ENCODE data around the gene ADORA1.

ADORA1 gene

DNA sequence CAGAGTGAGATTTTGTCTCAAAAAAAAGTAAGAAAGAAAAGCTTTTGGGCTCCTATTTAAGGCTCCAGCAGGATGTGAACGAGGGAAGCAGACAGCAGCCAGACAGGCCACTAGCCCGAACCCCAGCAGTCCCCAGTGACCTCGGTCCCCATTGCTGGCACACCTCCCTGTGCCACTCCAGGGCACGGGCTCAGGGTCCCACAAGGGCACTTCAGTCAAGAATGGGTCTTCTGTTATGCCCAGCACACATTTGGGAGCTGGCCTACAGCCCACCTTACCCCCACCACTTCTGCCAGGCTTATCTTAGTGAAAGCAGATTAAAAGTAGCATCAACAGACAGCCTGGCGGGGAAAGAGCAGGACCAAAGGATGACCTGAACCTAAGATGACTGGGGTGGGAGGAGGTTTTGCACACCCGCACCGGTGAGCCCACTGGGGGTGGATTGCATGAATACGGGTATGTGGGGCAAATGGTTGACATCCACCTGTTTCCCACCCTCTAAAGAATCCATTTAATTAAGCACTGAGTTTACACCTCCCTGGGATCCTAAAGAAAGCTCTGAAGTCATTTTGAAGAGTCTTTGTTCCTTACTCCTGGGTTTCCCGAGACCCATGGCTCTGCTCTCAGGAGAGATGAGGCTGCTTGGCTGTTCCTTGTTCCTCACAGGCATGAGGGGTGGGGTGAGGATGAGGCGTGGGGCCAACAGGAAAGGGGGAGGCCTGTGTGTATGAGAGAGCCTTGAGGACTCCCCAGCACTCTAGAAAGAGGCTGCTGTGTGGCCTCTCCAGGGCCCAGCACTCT is 54.3 kb downstream of the ADORA1 start:
- H2AFZ ChIP-seq (ENCODE audit: low read depth, low read length), result no peak overlapping the region
- no peak overlapping the region for H3K23ac ChIP-seq (ENCODE audit: low read length in 2 of 2)
- 86% methylated on average over 10 of the region's 10 CpGs for WGBS
- H3K27ac ChIP-seq (ENCODE audit: low read length, poor library complexity, severe bottlenecking), result no peak overlapping the region
- H3K4me1 ChIP-seq (ENCODE audit: control insufficient read depth, insufficient read depth, low read depth, low read length), result peaks cover 13% of the 10 kb centered on the region
- H3K14ac ChIP-seq (ENCODE audit: low read length in 2 of 2), result no peak overlapping the region
- no peak overlapping the region for H3K4me2 ChIP-seq (ENCODE audit: low read length, poor library complexity, severe bottlenecking)
- no peaks in the 10 kb centered on the region for H3K79me1 ChIP-seq (replicated peaks; ENCODE audit: low read length, poor library complexity, severe bottlenecking)
- no peak overlapping the region for H3K18ac ChIP-seq (ENCODE audit: low read depth in 1 of 2, low read length in 2 of 2)
- H4K91ac ChIP-seq (ENCODE audit: low read length), result no peak overlapping the region
- H3K4ac ChIP-seq (ENCODE audit: low read depth in 1 of 2, low read length in 2 of 2), result peak overlapping the region in 1 of 2 experiments; percentile 35
- peak overlapping the region; percentile 40 for H2BK15ac ChIP-seq (ENCODE audit: low read depth, poor library complexity, severe bottlenecking)
- peaks cover 0 to 31% of the 10 kb centered on the region in 2 experiments for H3K36me3 ChIP-seq (ENCODE audit: control insufficient read depth in 1 of 2, insufficient read depth in 2 of 2, low read depth in 1 of 2, low read length in 2 of 2)
- no peak for DNase-seq
- H2BK5ac ChIP-seq (ENCODE audit: low read depth, low read length, poor library complexity, severe bottlenecking), result no peak overlapping the region
- H4K8ac ChIP-seq (ENCODE audit: low read length), result no peak overlapping the region
- peak overlapping the region; percentile 11 for H3K9ac ChIP-seq (ENCODE audit: low read length)
- H3K27me3 ChIP-seq (ENCODE audit: control insufficient read depth in 1 of 2, insufficient read depth in 1 of 2, low read length in 2 of 2), result no peaks in the 10 kb centered on the region
- no peaks in the 10 kb centered on the region for H3K9me3 ChIP-seq (ENCODE audit: control insufficient read depth, low read length)
- no peak overlapping the region for H3K4me3 ChIP-seq (ENCODE audit: insufficient read depth in 1 of 2, low read depth in 1 of 2, low read length in 2 of 2)
- H2BK12ac ChIP-seq (ENCODE audit: low read length in 2 of 2), result peak overlapping the region in 1 of 2 experiments; percentile 10
- no peak overlapping the region for H2BK120ac ChIP-seq (ENCODE audit: low read depth, low read length)
- H2AK5ac ChIP-seq (ENCODE audit: low read length, severe bottlenecking), result no peak overlapping the region

DNA sequence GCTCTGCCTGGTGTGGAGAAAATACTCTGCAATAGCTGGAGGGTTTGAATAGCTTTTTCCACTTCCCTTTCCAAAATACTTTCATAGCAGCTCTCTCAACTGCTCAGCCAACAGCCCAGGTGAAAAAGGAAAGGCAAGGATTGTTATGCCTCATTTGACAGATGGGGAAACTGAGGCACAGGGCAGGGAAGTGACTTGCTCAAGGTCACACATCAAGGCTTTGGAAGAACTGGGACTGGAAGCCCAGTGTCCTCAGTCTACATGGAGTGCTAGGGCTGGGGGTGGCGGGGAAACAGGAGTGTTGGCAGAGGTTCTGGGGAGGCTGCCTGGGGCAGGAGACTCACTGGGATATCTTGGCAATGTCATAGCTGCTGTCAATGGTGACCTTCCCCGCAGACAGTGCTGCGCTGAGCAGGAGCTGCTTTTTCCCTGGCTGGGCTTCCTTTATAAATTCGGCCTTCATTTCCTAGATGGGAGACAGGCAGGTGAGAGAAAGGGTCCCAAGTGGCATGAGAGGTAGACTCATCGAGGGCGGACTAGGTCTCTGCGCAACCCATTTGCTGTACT is 54.9 kb downstream of the ADORA1 start:
- Histone ChIP-seq H2AFZ (ENCODE audit: low read depth, low read length) (no peak overlapping the region), H3K23ac (ENCODE audit: low read length in 2 of 2) (no peak overlapping the region), H2BK5ac (ENCODE audit: low read depth, low read length, poor library complexity, severe bottlenecking) (no peak overlapping the region), H2BK15ac (ENCODE audit: low read depth, poor library complexity, severe bottlenecking) (no peak overlapping the region), H3K27me3 (ENCODE audit: control insufficient read depth in 1 of 2, insufficient read depth in 1 of 2, low read length in 2 of 2) (no peaks in the 10 kb centered on the region), H2BK120ac (ENCODE audit: low read depth, low read length) (no peak overlapping the region), H3K4me2 (ENCODE audit: low read length, poor library complexity, severe bottlenecking) (no peak overlapping the region), H3K9ac (ENCODE audit: low read length) (peak overlapping the region; percentile 11), H2AK5ac (ENCODE audit: low read length, severe bottlenecking) (no peak overlapping the region), H3K4ac (ENCODE audit: low read depth in 1 of 2, low read length in 2 of 2) (peak overlapping the region in 1 of 2 experiments; percentile 35), H4K91ac (ENCODE audit: low read length) (no peak overlapping the region), H4K8ac (ENCODE audit: low read length) (no peak overlapping the region), H3K4me1 (ENCODE audit: control insufficient read depth, insufficient read depth, low read depth, low read length) (peaks cover 11% of the 10 kb centered on the region), H3K18ac (ENCODE audit: low read depth in 1 of 2, low read length in 2 of 2) (no peak overlapping the region), H3K14ac (ENCODE audit: low read length in 2 of 2) (no peak overlapping the region), H3K4me3 (ENCODE audit: insufficient read depth in 1 of 2, low read depth in 1 of 2, low read length in 2 of 2) (no peak overlapping the region), H3K27ac (ENCODE audit: low read length, poor library complexity, severe bottlenecking) (no peak overlapping the region), H3K79me1 (replicated peaks; ENCODE audit: low read length, poor library complexity, severe bottlenecking) (no peaks in the 10 kb centered on the region), H2BK12ac (ENCODE audit: low read length in 2 of 2) (no peak overlapping the region), H3K9me3 (ENCODE audit: control insufficient read depth, low read length) (no peaks in the 10 kb centered on the region), H3K36me3 (ENCODE audit: control insufficient read depth in 1 of 2, insufficient read depth in 2 of 2, low read depth in 1 of 2, low read length in 2 of 2) (peaks cover 0 to 31% of the 10 kb centered on the region in 2 experiments)
- WGBS, result 93% methylated on average over 4 of the region's 7 CpGs
- DNase-seq, result no peak

DNA sequence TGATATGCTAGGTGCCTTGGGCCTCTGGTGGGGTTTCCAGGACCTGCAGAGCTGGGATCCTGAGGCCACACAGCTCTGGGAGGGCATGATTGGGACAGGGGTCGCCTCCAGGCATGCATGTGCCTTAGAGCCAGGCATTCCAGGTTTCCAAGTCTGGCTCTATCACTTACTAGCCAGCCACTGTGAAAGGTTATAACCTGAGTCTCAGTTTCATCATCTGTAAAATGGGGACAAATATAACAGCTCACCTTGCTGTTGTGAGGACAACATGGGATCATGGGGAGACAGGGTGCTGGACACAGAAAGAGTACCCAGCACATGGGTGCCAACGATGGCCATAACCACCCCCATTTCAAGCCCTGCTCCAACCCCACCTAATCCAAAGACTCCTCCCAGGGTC is 56.3 kb downstream of the ADORA1 start:
- no peak overlapping the region for H3K27ac ChIP-seq (ENCODE audit: low read length, poor library complexity, severe bottlenecking)
- no peaks in the 10 kb centered on the region for H3K9me3 ChIP-seq (ENCODE audit: control insufficient read depth, low read length)
- H2BK15ac ChIP-seq (ENCODE audit: low read depth, poor library complexity, severe bottlenecking), result no peak overlapping the region
- H3K36me3 ChIP-seq (ENCODE audit: control insufficient read depth in 1 of 2, insufficient read depth in 2 of 2, low read depth in 1 of 2, low read length in 2 of 2), result peaks cover 0 to 29% of the 10 kb centered on the region in 2 experiments
- H3K4me3 ChIP-seq (ENCODE audit: insufficient read depth in 1 of 2, low read depth in 1 of 2, low read length in 2 of 2), result peak overlapping the region in 1 of 2 experiments; percentile 66
- DNase-seq, result no peak
- peak overlapping the region; percentile 57 for H3K9ac ChIP-seq (ENCODE audit: low read length)
- 95% methylated on average over 2 of the region's 2 CpGs for WGBS
- no peak overlapping the region for H3K18ac ChIP-seq (ENCODE audit: low read depth in 1 of 2, low read length in 2 of 2)
- H3K4me2 ChIP-seq (ENCODE audit: low read length, poor library complexity, severe bottlenecking), result no peak overlapping the region
- H3K4ac ChIP-seq (ENCODE audit: low read depth in 1 of 2, low read length in 2 of 2), result no peak overlapping the region
- H3K4me1 ChIP-seq (ENCODE audit: control insufficient read depth, insufficient read depth, low read depth, low read length), result peaks cover 3% of the 10 kb centered on the region
- H3K14ac ChIP-seq (ENCODE audit: low read length in 2 of 2), result no peak overlapping the region
- H3K79me1 ChIP-seq (replicated peaks; ENCODE audit: low read length, poor library complexity, severe bottlenecking), result no peaks in the 10 kb centered on the region
- H4K8ac ChIP-seq (ENCODE audit: low read length), result no peak overlapping the region
- H2BK12ac ChIP-seq (ENCODE audit: low read length in 2 of 2), result no peak overlapping the region
- no peak overlapping the region for H2BK5ac ChIP-seq (ENCODE audit: low read depth, low read length, poor library complexity, severe bottlenecking)
- H2AFZ ChIP-seq (ENCODE audit: low read depth, low read length), result no peak overlapping the region
- no peak overlapping the region for H2BK120ac ChIP-seq (ENCODE audit: low read depth, low read length)
- no peak overlapping the region for H2AK5ac ChIP-seq (ENCODE audit: low read length, severe bottlenecking)
- H3K27me3 ChIP-seq (ENCODE audit: control insufficient read depth in 1 of 2, insufficient read depth in 1 of 2, low read length in 2 of 2), result no peaks in the 10 kb centered on the region
- no peak overlapping the region for H4K91ac ChIP-seq (ENCODE audit: low read length)
- no peak overlapping the region for H3K23ac ChIP-seq (ENCODE audit: low read length in 2 of 2)

DNA sequence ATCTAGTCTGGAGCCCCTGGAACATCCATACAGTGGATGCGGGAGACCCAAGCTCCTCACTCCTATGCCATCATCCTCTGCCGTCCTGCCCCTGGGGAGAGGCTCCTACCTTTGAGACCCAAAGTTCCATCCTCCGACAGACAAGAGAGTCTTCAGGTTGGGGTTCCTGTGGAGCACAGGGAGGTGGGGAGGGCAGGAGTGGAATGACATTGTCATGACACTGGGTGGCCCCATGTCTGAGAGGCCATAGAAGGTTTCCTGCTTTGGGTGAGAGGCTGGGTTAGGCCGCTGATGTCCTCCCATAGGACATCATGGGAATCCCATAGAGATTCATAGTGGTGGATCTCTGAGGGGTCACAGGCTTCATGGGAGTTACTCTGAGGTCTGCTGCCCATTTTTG is 56.9 kb downstream of the ADORA1 start:
- Histone ChIP-seq H3K4me3 (ENCODE audit: insufficient read depth in 1 of 2, low read depth in 1 of 2, low read length in 2 of 2) (peak overlapping the region in 1 of 2 experiments; percentile 66), H3K79me1 (replicated peaks; ENCODE audit: low read length, poor library complexity, severe bottlenecking) (no peaks in the 10 kb centered on the region), H3K36me3 (ENCODE audit: control insufficient read depth in 1 of 2, insufficient read depth in 2 of 2, low read depth in 1 of 2, low read length in 2 of 2) (peaks cover 0 to 24% of the 10 kb centered on the region in 2 experiments), H3K9ac (ENCODE audit: low read length) (peak overlapping the region; percentile 57), H3K4ac (ENCODE audit: low read depth in 1 of 2, low read length in 2 of 2) (no peak overlapping the region), H2BK5ac (ENCODE audit: low read depth, low read length, poor library complexity, severe bottlenecking) (no peak overlapping the region), H2BK12ac (ENCODE audit: low read length in 2 of 2) (no peak overlapping the region), H3K4me1 (ENCODE audit: control insufficient read depth, insufficient read depth, low read depth, low read length) (peaks cover 3% of the 10 kb centered on the region), H3K23ac (ENCODE audit: low read length in 2 of 2) (no peak overlapping the region), H2AFZ (ENCODE audit: low read depth, low read length) (no peak overlapping the region), H4K8ac (ENCODE audit: low read length) (no peak overlapping the region), H3K27me3 (ENCODE audit: control insufficient read depth in 1 of 2, insufficient read depth in 1 of 2, low read length in 2 of 2) (peaks cover 0 to under 1% of the 10 kb centered on the region in 2 experiments), H3K9me3 (ENCODE audit: control insufficient read depth, low read length) (no peaks in the 10 kb centered on the region), H3K18ac (ENCODE audit: low read depth in 1 of 2, low read length in 2 of 2) (no peak overlapping the region), H4K91ac (ENCODE audit: low read length) (no peak overlapping the region), H3K14ac (ENCODE audit: low read length in 2 of 2) (no peak overlapping the region), H3K27ac (ENCODE audit: low read length, poor library complexity, severe bottlenecking) (no peak overlapping the region), H2AK5ac (ENCODE audit: low read length, severe bottlenecking) (no peak overlapping the region), H3K4me2 (ENCODE audit: low read length, poor library complexity, severe bottlenecking) (no peak overlapping the region), H2BK15ac (ENCODE audit: low read depth, poor library complexity, severe bottlenecking) (no peak overlapping the region), H2BK120ac (ENCODE audit: low read depth, low read length) (no peak overlapping the region)
- WGBS, result 78% methylated on average over 4 of the region's 4 CpGs
- DNase-seq, result no peak
